Endothelial cell of umbilical vein (primary cell): ENCODE results near the gene BMP8A. TPM values are rescaled to one million over a fixed set of nuclear protein-coding genes. Genes with fewer than 3 reads are reported as not detected.

Experiments used
- BruUV-seq: library from RNA; stranded (reverse); fragments of 400-500 nt; replicated peaks from 2 replicates; lab custom pipeline; 2021; lab: Mats Ljungman, UMichigan
- CTCF ChIA-PET: fragments of 300-600, 350-600 bp; sonication (Branson Sonifier 250); formaldehyde crosslinking; loops from one replicate; lab custom pipeline; 2021; ENCODE audit warnings: antibody characterized with exemption, inconsistent platforms; lab: Charles Lee
- POLR2A ChIA-PET: fragments of 300-600, 350-600 bp; sonication (Branson Sonifier 250); formaldehyde crosslinking; loops from one replicate; lab custom pipeline; 2021; ENCODE audit warnings: antibody characterized with exemption, inconsistent platforms; lab: Charles Lee
- DNase-seq: peaks from one replicate; pipeline ENCODE4 v3.0.0-alpha.2; 2011; ENCODE audit warnings: low read depth, low spot score
- FAIRE-seq: peaks from 2 replicates; lab custom pipeline; 2011; peaks lifted over from hg19 to GRCh38; lab: Jason Lieb, UNC
- H2AFZ ChIP-seq: 2 replicates; pipeline ENCODE4 v1.6.0; 2012; ENCODE audit warnings: low read depth, low read length, control low read depth, inconsistent platforms
- H3K27ac ChIP-seq: 2 replicates; pipeline ENCODE4 v1.5.1; 2011; ENCODE audit warnings: low read depth, mild to moderate bottlenecking, control low read depth, low read length, moderate library complexity; ENCODE audit not compliant: insufficient read depth
- H3K27me3 ChIP-seq, 2 experiments: 2 replicates each; pipeline versions ENCODE4 v1.6.0 to v1.6.1; 2011; ENCODE audit warnings: low read length in 2 of 2, mixed read lengths in 1 of 2; ENCODE audit not compliant: control insufficient read depth in 2 of 2, insufficient read depth in 2 of 2
- H3K36me3 ChIP-seq, 2 experiments: 2 replicates in 1 of 2; 3 replicates in 1 of 2; pipeline ENCODE4 v1.5.1; 2011; ENCODE audit warnings: low read length in 2 of 2, mild to moderate bottlenecking in 1 of 2, moderate library complexity in 1 of 2; ENCODE audit not compliant: control insufficient read depth in 2 of 2, insufficient read depth in 2 of 2; ENCODE audit errors: extremely low read depth in 1 of 2
- H3K4me1 ChIP-seq: 3 replicates; pipeline ENCODE4 v1.5.1; 2011; ENCODE audit warnings: mild to moderate bottlenecking, low read length; ENCODE audit not compliant: control insufficient read depth, insufficient read depth; ENCODE audit errors: extremely low read depth
- H3K4me2 ChIP-seq: 2 replicates; pipeline ENCODE4 v1.6.1; 2011; ENCODE audit warnings: low read length, control low read depth, mixed read lengths; ENCODE audit not compliant: insufficient read depth
- H3K4me3 ChIP-seq, 3 experiments: fragments of 200-600 bp in 1 of 3; sonication (generic), shearing (Covaris generic) in 1 of 3; replicated peaks in 1 of 3; 2 replicates each; pipeline ENCODE4 v1.5.1; 2011 to 2016; ENCODE audit warnings: control low read depth in 3 of 3, low read length in 3 of 3, mild to moderate bottlenecking in 2 of 3, inconsistent platforms in 1 of 3, low read depth in 1 of 3, moderate library complexity in 1 of 3; ENCODE audit not compliant: insufficient read depth in 1 of 3
- H3K79me2 ChIP-seq: 2 replicates; pipeline ENCODE4 v1.6.0; 2012; ENCODE audit warnings: low read length, inconsistent platforms; ENCODE audit not compliant: control insufficient read depth, insufficient read depth
- H3K9ac ChIP-seq: replicated peaks from 2 replicates; pipeline ENCODE3; 2011; ENCODE audit warnings: low read length, control low read depth; ENCODE audit not compliant: insufficient read depth; ENCODE audit errors: extremely low read depth
- H3K9me1 ChIP-seq: replicated peaks from 3 replicates; pipeline ENCODE4 v1.6.0; 2011; ENCODE audit warnings: mild to moderate bottlenecking, low read length; ENCODE audit not compliant: control insufficient read depth, insufficient read depth; ENCODE audit errors: extremely low read depth
- H3K9me3 ChIP-seq: replicated peaks from 2 replicates; pipeline ENCODE4 v1.5.1; 2012; ENCODE audit warnings: low read length, inconsistent platforms; ENCODE audit not compliant: control insufficient read depth, insufficient read depth
- H4K20me1 ChIP-seq: replicated peaks from 2 replicates; pipeline ENCODE3; 2011; ENCODE audit warnings: mild to moderate bottlenecking, low read length; ENCODE audit not compliant: control insufficient read depth, insufficient read depth; ENCODE audit errors: extremely low read depth
- FOS ChIP-seq: IDR thresholded peaks from 2 replicates; pipeline ENCODE4 v1.6.1; 2011; ENCODE audit warnings: mild to moderate bottlenecking, low read length, moderate library complexity, borderline replicate concordance; ENCODE audit not compliant: insufficient read depth
- GATA2 ChIP-seq: IDR thresholded peaks from 2 replicates; pipeline ENCODE4 v1.7.0; 2011; ENCODE audit warnings: low read depth, mild to moderate bottlenecking, moderate library complexity, mixed read lengths, low read length; ENCODE audit not compliant: insufficient read length, insufficient read depth
- JUN ChIP-seq: IDR thresholded peaks from 2 replicates; pipeline ENCODE4 v1.6.1; 2011; ENCODE audit warnings: borderline replicate concordance, low read depth; ENCODE audit not compliant: insufficient read length, insufficient read depth
- MYC ChIP-seq: IDR thresholded peaks from one replicate; pipeline ENCODE4 v1.6.1; 2011; ENCODE audit warnings: mild to moderate bottlenecking, low read depth, low read length
- POLR2A ChIP-seq: IDR thresholded peaks from 2 replicates; pipeline ENCODE4 v1.6.1; 2012; ENCODE audit warnings: low read depth, mild to moderate bottlenecking, control low read depth, low read length
- POLR2AphosphoS5 ChIP-seq: IDR thresholded peaks from 2 replicates; pipeline ENCODE4 v1.6.1; 2012; ENCODE audit warnings: low read depth, mild to moderate bottlenecking, control low read depth, low read length, moderate library complexity; ENCODE audit not compliant: insufficient read depth
- dilution Hi-C: fragments of 300-500 bp; cut with MboI; formaldehyde crosslinking; loops from one replicate; pipeline ENCODE4 v1.15.0; 2019; ENCODE audit warnings: low sequenced_read_pairs; ENCODE audit not compliant: extremely low pct_ligation_motif_present
- intact Hi-C: fragments of 100-400 bp; cut with micrococcal nuclease; formaldehyde crosslinking; loops from one replicate; pipeline ENCODE4 v1.10.0; 2022
- polyA plus RNA-seq, 4 experiments: library from polyadenylated mRNA; depleted of rRNA in 3 of 4; stranded (reverse) in 3 of 4; unstranded in 1 of 4; fragments of >200 nt; gene quantifications; 2 replicates each; pipeline versions ENCODE4 v1.2.1 to v1.2.3, GENCODE V29; 2011 to 2012; ENCODE audit warnings: missing spikeins in 1 of 4
- total RNA-seq: library from RNA; stranded (reverse); gene quantifications from 2 replicates; pipeline ENCODE4 v1.2.3, GENCODE V29; 2021
- TF ChIP-seq, protein P1 (sequence below), 2 donors: IDR thresholded peaks; 1 replicate in 1 of 2; 2 replicates in 1 of 2; pipeline ENCODE4 v1.5.1; 2011; ENCODE audit warnings: low read length in 2 of 2, mild to moderate bottlenecking in 2 of 2, moderate library complexity in 2 of 2, control low read depth in 1 of 2, inconsistent platforms in 1 of 2, low read depth in 1 of 2; ENCODE audit not compliant: insufficient read depth in 1 of 2; ENCODE audit errors: extremely low read depth in 1 of 2
- TF ChIP-seq, protein P2 (sequence below): IDR thresholded peaks from 2 replicates; pipeline ENCODE4 v1.6.1; 2011; ENCODE audit not compliant: insufficient read depth, insufficient read length

Gene BMP8A
- total and polyA plus RNA-seq, 2 donors (not counting 3 experiments of a cell fraction or from before 2014, with no cell fraction given): 0.25 to 0.44 TPM

DNA sequence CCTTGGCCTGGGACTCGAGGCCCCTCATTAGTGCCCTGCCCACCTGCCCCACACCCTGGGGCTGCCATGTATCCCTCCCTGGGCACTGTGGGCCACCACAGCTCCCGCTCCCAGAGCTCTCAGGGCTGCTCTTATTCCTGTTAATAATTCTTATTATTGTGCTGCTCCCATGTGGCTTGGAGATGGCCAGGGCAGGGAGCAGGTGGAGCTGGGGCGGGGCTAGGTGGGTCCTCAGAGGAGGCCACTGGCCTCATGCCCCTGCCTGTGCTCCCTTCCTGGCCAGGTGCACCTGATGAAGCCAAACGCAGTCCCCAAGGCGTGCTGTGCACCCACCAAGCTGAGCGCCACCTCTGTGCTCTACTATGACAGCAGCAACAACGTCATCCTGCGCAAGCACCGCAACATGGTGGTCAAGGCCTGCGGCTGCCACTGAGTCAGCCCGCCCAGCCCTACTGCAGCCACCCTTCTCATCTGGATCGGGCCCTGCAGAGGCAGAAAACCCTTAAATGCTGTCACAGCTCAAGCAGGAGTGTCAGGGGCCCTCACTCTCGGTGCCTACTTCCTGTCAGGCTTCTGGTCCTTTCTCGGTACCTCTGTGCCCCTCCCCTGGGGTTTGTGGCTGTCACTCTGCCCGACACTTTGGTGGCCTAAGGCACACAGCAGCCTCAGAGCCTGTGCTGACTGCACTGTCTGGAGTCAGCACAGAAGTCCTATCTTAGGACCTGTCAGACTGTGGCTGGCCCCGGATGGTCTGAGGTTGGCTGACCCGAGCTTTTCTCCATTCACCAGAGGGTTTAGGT is 34.1 kb downstream of the BMP8A start:
- dilution Hi-C loops: no loop called here
- FAIRE-seq (no peak), DNase-seq (no peak)
- TF ChIP-seq MYC: no peak
- no peak for TF ChIP-seq JUN
- no peak for TF ChIP-seq POLR2A
- TF ChIP-seq, protein P1, sequence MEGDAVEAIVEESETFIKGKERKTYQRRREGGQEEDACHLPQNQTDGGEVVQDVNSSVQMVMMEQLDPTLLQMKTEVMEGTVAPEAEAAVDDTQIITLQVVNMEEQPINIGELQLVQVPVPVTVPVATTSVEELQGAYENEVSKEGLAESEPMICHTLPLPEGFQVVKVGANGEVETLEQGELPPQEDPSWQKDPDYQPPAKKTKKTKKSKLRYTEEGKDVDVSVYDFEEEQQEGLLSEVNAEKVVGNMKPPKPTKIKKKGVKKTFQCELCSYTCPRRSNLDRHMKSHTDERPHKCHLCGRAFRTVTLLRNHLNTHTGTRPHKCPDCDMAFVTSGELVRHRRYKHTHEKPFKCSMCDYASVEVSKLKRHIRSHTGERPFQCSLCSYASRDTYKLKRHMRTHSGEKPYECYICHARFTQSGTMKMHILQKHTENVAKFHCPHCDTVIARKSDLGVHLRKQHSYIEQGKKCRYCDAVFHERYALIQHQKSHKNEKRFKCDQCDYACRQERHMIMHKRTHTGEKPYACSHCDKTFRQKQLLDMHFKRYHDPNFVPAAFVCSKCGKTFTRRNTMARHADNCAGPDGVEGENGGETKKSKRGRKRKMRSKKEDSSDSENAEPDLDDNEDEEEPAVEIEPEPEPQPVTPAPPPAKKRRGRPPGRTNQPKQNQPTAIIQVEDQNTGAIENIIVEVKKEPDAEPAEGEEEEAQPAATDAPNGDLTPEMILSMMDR (IDR thresholded peaks at IDR 0.05; ENCODE audit: extremely low read depth in 1 of 2, insufficient read depth in 1 of 2, low read depth in 1 of 2, low read length in 2 of 2): no peak
- no peak for TF ChIP-seq GATA2
- TF ChIP-seq FOS: no peak
- TF ChIP-seq POLR2AphosphoS5: no peak
- TF ChIP-seq, protein P2, sequence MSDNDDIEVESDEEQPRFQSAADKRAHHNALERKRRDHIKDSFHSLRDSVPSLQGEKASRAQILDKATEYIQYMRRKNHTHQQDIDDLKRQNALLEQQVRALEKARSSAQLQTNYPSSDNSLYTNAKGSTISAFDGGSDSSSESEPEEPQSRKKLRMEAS: no peak
- Histone ChIP-seq H3K27ac (no peak overlapping the region), H4K20me1 (no peaks in the 10 kb centered on the region), H3K4me1 (no peaks in the 10 kb centered on the region), H3K79me2 (no peaks in the 10 kb centered on the region), H3K9me3 (no peaks in the 10 kb centered on the region), H3K9me1 (no peaks in the 10 kb centered on the region), H3K4me2 (no peak overlapping the region), H2AFZ (no peak overlapping the region), H3K9ac (no peak overlapping the region), H3K27me3 (no peaks in the 10 kb centered on the region), H3K4me3 (no peak overlapping the region), H3K36me3 (no peaks in the 10 kb centered on the region)
- BruUV-seq: no TSS peak
- ChIA-PET POLR2A (no interaction called here), CTCF (interaction anchor here (1.0 to 2.6 kb wide), 2 partner anchors 13 to 427 kb away, joined by 3 to 7 read pairs; no protein-coding TSS in a partner anchor)
- intact Hi-C loops: no loop called here
